GM11168 (cell line): Measurements from ENCODE around the gene GALNT8.
"Not testable (repeated sequence)": the region's sequence is repeated elsewhere in the genome, so short reads cannot be mapped to it uniquely, and the experiment has no call there.

Experiments used
- in situ Hi-C: fragments of 300-500 bp; cut with MboI; formaldehyde crosslinking; loops from one replicate; pipeline ENCODE4 v1.12.0; 2022; ENCODE audit warnings: low sequenced_read_pairs; ENCODE audit not compliant: unreplicated experiment

Gene GALNT8

DNA sequence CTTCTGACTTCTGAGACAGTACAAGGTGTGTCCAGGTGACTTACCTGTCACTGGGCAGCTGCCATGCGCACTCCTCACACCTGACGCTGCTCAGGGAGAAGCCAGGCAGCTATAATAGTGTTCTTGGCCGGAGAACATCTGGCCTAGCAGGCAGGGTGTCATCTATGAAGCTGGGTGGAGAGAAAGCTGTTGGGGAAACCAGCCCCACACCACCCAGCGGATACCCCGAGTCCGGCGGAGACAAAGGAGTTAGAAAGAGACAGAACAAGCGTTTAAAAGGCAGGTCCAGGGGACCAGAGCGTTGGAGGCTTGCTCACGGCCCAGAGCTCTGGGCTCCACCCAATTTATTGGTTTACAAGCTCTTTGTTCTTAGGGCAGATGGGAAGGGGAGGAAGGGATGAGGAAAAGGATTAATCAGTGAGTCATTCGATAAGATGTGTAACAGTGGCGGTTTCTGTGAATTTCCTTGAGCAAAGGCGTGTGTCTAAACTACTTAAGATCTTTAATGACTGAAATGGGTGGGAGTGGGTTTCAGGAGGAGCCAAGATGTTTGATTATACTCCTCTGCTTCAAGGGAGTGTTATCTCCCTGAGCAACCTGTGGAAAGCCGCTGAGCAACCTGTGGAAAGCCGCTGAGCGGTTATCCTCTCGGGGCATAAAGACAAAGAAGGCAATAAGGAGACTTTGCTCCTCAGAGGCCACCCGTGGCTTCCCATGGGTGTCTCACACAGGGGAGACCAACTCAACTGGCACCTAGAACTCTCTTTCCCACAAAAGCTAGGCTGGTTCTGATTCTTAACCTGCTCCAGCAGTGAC, at the start of gene GALNT8:
Gene GALNT8 (plus strand): TSS at position 580 of the 816 bp plus-strand sequence. CDS start 278 bp downstream, outside the sequence.
- in situ Hi-C loops, result no loop called here

DNA sequence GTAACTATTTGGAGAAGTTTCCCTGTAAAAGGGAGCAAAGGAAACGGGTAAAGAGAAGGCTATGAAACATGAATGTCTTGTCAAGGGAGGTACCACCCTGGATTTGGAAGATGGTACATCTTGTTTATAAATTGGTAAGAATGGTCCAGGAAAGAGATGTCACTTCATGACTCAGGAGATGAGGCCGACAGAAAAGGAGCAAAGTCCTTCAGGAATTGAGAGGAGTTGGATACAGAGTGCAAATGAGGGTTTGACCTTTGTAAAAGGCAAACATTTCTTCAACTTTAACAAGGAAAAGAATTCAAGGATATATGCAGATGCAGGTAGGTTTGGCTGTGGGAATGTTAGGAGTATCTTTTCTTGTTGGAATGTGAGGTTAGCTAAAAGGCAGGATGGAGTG, 40.5 kb upstream of the GALNT8 start:
- in situ Hi-C loops, result no loop called here

- in situ Hi-C loops, result no loop called here
Measured at GRCh38 chr12:4681732-4682131, 38.5 kb upstream of the GALNT8 start.

DNA sequence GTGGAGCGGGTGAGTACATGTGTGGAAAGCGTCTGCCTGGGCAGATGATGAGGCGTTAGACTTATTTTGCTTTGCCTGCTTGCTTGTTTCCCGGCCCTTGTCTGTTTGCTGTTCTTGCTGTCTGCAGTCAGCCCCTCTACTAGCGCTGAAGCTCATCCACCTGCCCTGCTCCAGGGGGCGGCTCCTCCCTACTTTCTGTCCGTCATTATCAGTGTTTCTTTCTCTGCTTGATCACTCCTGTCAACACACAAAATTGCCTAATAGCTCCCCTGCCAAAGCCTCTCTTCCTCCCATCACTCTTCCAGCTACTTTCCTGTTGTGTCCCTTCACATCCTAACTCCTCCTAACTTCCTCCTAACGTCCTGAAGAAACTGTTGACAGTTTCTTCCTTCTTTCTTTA, 34.9 kb upstream of the GALNT8 start:
- in situ Hi-C loops, result no loop called here

DNA sequence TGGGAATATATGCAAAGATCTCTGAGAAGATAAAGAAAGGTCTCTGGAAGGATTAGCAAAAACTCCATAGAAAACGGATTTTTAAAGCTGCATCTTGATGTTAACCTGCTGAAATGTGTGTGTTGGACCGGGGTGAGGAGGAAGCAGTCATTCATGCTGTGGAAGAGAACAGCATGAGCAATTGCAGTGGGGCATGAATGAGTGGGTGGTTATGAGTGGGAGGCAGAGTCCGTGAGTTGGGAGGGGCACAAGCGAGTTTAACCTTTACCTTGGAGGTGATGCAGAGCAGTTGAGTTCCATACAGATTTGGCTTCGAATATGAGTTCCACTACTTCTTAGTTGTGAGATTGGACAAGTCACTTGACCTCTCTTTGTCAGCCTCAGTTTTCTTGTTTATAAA, 29.4 kb upstream of the GALNT8 start:
- in situ Hi-C loops, result no loop called here

DNA sequence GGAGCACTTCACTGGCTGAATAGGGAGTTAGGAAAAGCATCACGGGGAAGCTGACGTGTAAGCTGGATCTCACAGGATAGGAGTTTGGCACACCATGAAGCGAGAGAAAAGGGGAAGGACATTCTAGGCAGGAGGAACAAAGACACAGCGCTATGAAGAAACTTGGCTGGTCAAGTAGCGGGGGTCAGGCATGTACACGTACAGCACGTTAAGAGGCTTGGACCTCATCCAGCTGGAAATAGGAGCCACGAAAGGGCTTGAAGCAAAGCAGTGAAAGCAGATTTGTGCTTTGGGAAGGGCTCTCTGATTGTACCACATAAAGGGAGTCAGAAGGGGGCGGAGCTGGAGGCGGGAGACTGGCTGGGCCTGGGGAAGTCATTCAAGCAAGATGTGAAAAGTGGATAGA, 19.6 kb upstream of the GALNT8 start:
- in situ Hi-C loops, result no loop called here

GRCh38 chr12:4701395-4702190, 18.6 kb upstream of the GALNT8 start:
- in situ Hi-C loops, result no loop called here

DNA sequence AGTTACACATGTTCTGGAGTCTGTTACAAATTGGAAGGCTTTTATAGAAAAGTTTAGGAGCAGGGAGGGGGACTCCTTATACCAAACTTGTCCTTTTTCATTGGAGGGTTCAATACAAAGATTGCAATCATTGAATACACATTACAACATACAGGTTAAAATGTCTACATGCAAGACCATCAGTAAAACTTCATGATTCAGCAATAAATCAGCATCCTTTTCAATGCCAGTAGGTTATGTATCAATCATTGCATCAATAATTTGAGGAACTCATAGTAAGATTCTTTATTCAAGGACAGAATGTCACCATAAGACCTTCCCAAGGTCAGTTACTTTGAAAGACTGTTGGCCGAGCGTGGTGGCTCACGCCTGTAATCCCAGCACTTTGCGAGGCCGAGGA, 16.5 kb upstream of the GALNT8 start:
- in situ Hi-C loops, result no loop called here

- in situ Hi-C loops, result no loop called here
Measured at GRCh38 chr12:4705824-4706223, 14.4 kb upstream of the GALNT8 start.

GRCh38 chr12:4707306-4707705, 12.9 kb upstream of the GALNT8 start:
- in situ Hi-C loops, result no loop called here

GRCh38 chr12:4710113-4710512, 10.1 kb upstream of the GALNT8 start:
- in situ Hi-C loops, result no loop called here

DNA sequence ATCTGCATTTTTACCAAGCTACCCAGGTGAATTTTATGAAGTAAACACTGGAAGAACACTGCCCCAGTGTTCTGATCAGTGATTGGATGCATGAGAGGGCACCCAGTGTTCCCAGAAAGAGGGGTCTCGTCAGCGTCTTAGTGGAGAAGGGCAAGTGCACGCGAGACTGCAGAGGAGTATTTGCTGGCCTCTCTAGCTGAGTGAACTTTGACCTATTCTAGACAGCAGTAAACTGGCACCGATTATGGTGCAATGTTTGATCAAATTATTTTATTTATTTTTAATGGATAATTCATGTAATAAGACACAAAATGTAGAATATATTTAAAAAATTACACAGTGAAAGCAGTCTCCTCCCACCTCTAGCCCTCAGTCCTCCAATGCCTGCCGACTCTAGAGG, 5.3 kb upstream of the GALNT8 start:
- in situ Hi-C loops, result no loop called here

DNA sequence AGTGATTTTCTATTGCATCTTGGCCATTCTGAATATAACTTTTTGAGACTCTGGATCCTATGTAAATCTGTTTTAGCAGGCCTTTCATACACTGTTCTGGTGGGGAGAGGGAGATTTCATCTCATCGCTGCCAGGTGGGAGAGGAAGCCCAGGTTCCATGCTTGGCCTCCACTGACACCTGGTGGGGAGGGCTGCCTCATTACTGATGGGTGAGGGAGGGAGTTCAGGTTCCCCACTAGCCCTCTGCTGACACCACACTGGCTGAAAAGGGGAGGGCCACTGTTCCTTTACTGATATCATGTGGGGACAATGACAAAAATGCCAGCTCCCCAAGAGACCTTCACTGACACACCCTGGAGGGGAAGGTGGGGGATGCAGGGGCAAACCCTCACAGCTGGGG, 2.4 kb upstream of the GALNT8 start:
- in situ Hi-C loops, result no loop called here

DNA sequence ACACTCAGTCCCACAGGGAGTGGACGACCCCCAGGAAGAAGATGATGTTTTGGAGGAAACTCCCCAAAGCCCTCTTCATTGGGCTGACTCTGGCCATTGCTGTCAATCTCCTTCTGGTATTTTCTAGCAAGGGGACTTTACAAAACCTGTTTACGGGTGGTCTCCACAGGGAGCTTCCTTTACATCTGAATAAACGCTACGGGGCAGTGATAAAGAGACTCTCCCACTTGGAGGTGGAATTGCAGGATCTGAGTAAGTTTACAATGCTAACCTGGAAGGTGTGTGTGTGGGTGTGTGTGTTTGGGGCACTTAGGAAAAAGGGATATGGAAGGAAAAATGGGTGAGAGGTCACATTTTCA, 416 bp downstream of the GALNT8 start:
- in situ Hi-C loops, result no loop called here

- in situ Hi-C loops, result not testable (repeated sequence)
Measured at GRCh38 chr12:4721587-4721986, 1.4 kb downstream of the GALNT8 start.

DNA sequence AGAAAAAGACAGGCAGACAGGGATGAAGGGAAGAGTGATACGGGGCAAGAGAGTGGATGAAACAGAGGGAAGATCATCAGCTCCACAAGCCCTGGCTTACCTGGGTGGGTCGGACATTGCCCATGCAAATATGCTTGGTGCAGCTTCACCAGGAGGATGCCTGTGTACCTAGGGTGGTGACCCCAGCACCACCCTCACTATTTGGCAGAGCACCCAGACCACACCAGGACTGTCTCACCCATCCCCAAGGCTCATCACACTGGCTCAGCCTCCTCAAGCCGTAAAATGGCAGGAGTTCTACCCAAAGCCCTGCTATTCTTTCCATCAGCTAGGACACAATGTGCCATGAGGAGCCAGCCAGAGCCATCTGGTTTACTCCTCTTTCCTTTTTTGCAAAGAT, 3.0 kb downstream of the GALNT8 start:
- in situ Hi-C loops, result no loop called here

- in situ Hi-C loops, result no loop called here
Measured at GRCh38 chr12:4725057-4725456, 4.9 kb downstream of the GALNT8 start.

DNA sequence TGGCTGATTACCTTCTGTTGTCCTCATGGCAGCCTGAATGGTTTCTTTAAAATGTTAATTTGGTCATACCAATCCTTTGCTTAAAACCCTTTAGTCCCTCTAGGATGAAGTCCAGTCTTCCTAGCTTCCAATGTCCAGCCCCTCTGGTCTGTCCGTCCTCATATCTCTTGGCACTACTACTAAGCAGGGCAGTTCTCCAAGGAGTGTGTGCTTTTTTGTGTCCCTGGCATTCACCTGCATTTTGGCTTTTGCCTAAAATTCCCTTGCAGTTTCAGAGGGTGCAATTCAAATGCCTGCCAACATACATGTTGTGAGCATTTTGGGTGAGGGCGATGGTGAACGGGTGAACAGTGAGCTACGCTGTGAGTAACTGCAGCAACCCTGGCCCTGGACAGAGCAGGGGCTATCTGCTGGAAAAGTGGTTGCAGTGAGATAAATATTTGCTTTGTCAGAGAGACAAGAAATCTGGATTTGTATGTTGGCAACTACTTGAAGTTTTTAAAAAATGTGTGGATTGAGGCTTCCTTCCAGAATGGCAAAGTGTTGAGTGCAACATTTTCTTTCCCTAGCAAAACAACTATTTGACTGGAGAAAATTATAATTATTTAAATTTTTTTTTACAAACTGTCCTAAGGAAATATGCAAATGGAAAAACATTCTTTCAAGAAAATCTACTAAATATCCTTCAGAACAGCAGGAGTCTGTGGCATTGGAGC, 14.6 kb downstream of the GALNT8 start:
- in situ Hi-C loops, result no loop called here

GRCh38 chr12:4736091-4736490, 15.9 kb downstream of the GALNT8 start:
- in situ Hi-C loops, result no loop called here

GRCh38 chr12:4738541-4738940, 18.3 kb downstream of the GALNT8 start:
- in situ Hi-C loops, result no loop called here

- in situ Hi-C loops, result no loop called here
Measured at GRCh38 chr12:4742416-4742970, 22.3 kb downstream of the GALNT8 start.
